Epithelial cell of proximal tubule (primary cell): ENCODE results near the gene SLC6A18. TPM values are rescaled to one million over a fixed set of nuclear protein-coding genes. Genes with fewer than 3 reads are reported as not detected.
"Not testable (repeated sequence)": the region's sequence is repeated elsewhere in the genome, so short reads cannot be mapped to it uniquely, and the experiment has no call there.

Experiments
- DNase-seq: peaks from one replicate; pipeline ENCODE4 v3.0.0-alpha.2; 2011; ENCODE audit warnings: low read depth
- H3K4me3 ChIP-seq: 2 replicates; pipeline ENCODE4 v1.5.1; 2011; ENCODE audit warnings: low read depth, mild to moderate bottlenecking, low read length
- total RNA-seq: library from RNA; depleted of rRNA; stranded (reverse); fragments of >200 nt; gene quantifications from 2 replicates; pipeline ENCODE4 v1.2.3, GENCODE V29; 2015
- TF ChIP-seq, protein P1 (sequence below): conservative IDR thresholded peaks from 2 replicates; pipeline ENCODE4 v1.5.1; 2012; ENCODE audit warnings: low read depth, mild to moderate bottlenecking, low read length

The SLC6A18 gene
- total RNA-seq, 1 donor from 2014 or later = not detected

DNA sequence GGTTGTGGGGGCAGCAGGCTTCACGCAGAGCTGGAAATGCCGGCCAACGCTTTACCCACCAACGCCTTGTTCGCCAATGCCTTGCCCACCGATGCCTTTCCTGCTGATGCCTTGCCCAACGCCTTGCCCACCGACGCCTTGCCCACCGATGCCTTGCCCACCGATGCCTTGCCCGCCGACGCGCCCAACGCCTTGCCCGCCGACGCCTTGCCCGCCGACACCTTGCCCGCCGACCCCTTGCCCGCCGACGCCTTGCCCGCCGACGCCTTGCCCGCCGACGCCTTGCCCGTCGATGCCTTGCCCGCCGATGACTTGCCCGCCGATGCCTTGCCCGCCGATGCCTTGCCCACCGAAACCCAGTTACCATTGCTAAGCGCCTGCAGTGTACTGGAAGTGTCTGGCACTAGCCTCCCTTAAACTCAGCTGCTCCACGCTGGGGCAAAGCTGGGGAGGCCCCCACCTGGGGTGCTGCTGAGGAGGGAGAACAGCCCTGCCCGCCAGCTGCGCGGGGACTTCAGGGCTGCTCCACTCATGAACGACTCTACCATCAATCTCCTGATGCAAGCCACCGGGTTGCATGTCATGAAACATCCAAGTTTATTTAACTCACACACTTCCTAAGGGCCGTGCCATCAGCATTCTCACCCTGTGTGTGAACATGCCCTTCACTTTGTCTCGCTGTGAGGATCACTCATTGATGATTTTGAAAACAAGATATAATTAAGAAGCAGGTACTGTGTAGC is 1.8 kb downstream of the SLC6A18 start:
- H3K4me3 ChIP-seq = no peak overlapping the region
- no peak for DNase-seq
- TF ChIP-seq, protein P1, sequence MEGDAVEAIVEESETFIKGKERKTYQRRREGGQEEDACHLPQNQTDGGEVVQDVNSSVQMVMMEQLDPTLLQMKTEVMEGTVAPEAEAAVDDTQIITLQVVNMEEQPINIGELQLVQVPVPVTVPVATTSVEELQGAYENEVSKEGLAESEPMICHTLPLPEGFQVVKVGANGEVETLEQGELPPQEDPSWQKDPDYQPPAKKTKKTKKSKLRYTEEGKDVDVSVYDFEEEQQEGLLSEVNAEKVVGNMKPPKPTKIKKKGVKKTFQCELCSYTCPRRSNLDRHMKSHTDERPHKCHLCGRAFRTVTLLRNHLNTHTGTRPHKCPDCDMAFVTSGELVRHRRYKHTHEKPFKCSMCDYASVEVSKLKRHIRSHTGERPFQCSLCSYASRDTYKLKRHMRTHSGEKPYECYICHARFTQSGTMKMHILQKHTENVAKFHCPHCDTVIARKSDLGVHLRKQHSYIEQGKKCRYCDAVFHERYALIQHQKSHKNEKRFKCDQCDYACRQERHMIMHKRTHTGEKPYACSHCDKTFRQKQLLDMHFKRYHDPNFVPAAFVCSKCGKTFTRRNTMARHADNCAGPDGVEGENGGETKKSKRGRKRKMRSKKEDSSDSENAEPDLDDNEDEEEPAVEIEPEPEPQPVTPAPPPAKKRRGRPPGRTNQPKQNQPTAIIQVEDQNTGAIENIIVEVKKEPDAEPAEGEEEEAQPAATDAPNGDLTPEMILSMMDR = no peak

DNA sequence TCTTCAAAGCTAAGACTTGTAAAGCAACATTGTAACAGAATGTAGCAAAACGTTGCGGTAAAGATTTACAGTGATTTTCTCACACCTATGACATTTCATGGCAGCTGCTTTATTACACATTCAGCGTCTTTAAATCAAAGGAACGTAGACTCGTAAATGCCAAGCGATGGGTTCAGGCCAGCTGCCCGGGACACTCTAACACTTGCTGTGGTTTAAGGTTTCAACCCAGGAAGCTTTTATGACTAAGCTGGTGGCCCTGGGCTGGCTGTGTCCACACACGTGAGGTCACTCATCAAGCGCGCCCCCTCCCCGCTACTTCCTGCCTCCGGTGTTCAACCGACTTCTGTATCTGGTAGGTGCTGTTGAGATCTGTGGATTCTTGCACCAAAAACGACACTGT is 2.5 kb downstream of the SLC6A18 start:
- no peak overlapping the region for H3K4me3 ChIP-seq
- no peak for DNase-seq
- TF ChIP-seq, protein P1 = no peak

DNA sequence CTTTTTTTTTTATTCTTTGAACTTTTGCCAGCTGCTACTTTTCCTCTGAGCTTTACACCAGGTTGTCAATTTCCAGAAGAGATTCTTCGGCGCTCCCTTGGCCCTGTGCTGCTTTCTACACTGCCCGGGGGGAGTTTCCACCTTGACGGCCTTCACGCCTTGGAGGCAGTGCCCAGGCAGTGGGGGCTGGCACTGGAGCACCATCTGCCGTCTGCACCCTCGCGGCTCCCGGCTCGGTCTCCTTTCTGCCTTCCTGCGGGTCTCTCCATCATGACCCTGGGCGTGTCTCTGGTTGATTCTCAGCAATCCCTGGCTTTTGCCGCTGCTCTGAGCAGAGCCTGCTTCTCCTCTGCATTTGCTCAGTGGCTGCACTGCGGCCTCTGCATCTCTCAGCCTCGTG is 2.9 kb downstream of the SLC6A18 start:
- DNase-seq = no peak
- H3K4me3 ChIP-seq = no peak overlapping the region
- TF ChIP-seq, protein P1 = no peak

DNA sequence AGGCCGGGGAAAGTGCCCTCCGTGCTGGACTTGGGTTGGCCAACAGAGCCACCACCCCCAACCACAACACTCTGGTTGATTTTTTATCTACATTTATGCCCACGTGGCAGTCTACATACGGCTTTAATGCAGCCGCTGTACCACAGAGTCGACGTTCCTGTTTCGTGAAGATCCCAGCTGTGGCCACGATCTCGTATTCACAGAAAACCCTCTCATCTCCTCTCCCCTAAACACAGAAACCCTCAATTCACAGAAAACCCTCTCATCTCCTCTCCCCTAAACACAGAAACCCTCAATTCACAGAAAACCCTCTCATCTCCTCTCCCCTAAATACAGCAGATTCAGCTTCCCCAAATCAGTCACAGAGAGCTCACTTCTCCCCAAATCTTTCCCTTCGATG is 3.8 kb downstream of the SLC6A18 start:
- DNase-seq, H3K4me3 ChIP-seq: not testable (repeated sequence)

DNA sequence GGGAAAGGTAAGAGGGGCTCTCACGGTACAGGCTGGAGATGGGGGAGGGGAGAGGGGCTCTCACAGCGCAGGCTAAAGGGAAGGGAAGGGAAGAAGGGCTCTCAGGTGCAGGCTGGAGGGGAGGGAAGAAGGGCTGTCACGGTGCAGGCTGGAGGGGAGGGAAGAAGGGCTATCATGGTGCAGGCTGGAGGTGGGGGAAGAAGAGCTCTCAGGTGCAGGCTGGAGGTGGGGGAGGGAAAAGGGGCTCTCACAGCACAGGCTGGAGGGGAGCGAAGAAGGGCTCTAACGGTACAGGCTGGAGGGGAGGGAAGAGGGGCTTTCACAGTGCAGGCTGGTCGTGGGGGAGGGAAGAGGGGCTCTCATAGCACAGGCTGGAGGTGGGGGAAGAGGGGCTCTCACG is 4.6 kb downstream of the SLC6A18 start:
- no peak overlapping the region for H3K4me3 ChIP-seq
- TF ChIP-seq, protein P1 = no peak
- DNase-seq = no peak

DNA sequence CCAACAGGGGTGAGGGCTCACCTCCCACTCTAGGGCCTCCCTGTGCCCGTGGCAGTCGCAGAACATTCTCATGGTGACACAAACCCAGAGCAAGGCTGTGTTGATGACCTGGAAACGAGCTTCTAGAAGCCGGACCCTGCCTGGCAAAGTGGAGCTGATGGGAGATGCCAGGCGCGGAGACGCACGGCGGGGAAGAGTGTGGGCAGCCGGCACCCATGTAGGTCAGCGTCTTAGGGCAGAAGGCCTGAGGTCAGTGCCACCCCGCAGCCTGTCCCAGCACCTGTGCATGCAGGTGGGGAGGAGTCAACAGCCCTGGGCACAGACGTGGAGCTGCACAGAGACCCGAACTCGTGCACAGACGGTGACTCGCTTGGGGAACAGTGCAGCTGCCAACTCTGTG is 5.4 kb downstream of the SLC6A18 start:
- TF ChIP-seq, protein P1 = no peak
- H3K4me3 ChIP-seq = no peak overlapping the region
- DNase-seq = no peak

- TF ChIP-seq, protein P1 = no peak
- H3K4me3 ChIP-seq = no peak overlapping the region
- no peak for DNase-seq
Measured at GRCh38 chr5:1231354-1231905, 6.2 kb downstream of the SLC6A18 start.
